Measurements from ENCODE around the gene LEMD3.

- TF ChIP-seq CTCF (IDR thresholded peaks at IDR 0.05; ENCODE audit: insufficient read depth, low read depth, low read length) (no peak), EZH2 (IDR thresholded peaks at IDR 0.05; ENCODE audit: insufficient read depth, low read length) (no peak)
Observed at GRCh38 chr12:65238609-65239008, 69.2 kb downstream of the LEMD3 start.
